Smooth muscle cell (in vitro differentiated cells): ENCODE data around the gene ZNHIT3. TPM values are rescaled to one million over a fixed set of nuclear protein-coding genes. Genes with fewer than 3 reads are reported as not detected.

Experiments used
- DNase-seq: peaks from one replicate; lab custom pipeline; 2025; ENCODE audit not compliant: unreplicated experiment; lab: John Stamatoyannopoulos, UW
- H2AFZ ChIP-seq: fragments of 200-600 bp; sonication (generic); 2 replicates; pipeline ENCODE4 v1.6.0; 2016; ENCODE audit warnings: antibody characterized with exemption, low read depth, mild to moderate bottlenecking
- H3F3A ChIP-seq: fragments of 200-600 bp; sonication (generic); 2 replicates; pipeline ENCODE4 v1.6.0; 2017; ENCODE audit warnings: antibody characterized with exemption, low read depth
- H3K27ac ChIP-seq: fragments of 200-600 bp; sonication (generic); 2 replicates; pipeline ENCODE4 v1.5.1; 2016; ENCODE audit warnings: low read depth, mild to moderate bottlenecking
- H3K27me3 ChIP-seq: fragments of 200-600 bp; sonication (generic); 2 replicates; pipeline ENCODE4 v1.6.1; 2016; ENCODE audit warnings: low read depth, mild to moderate bottlenecking
- H3K36me3 ChIP-seq: fragments of 200-600 bp; sonication (generic); 2 replicates; pipeline ENCODE4 v1.5.1; 2016; ENCODE audit warnings: low read depth
- H3K4me1 ChIP-seq: fragments of 200-600 bp; sonication (generic); 2 replicates; pipeline ENCODE4 v1.5.1; 2016; ENCODE audit warnings: low read depth
- H3K4me2 ChIP-seq: fragments of 200-600 bp; sonication (generic); 2 replicates; pipeline ENCODE4 v1.6.0; 2016; ENCODE audit warnings: mild to moderate bottlenecking
- H3K4me3 ChIP-seq: fragments of 200-600 bp; sonication (generic); 2 replicates; pipeline ENCODE4 v1.5.1; 2016; ENCODE audit warnings: mild to moderate bottlenecking
- H3K79me2 ChIP-seq: fragments of 200-600 bp; sonication (generic); 2 replicates; pipeline ENCODE4 v1.6.0; 2016; ENCODE audit warnings: low read depth, mild to moderate bottlenecking
- H3K9ac ChIP-seq: fragments of 200-600 bp; sonication (generic); 2 replicates; pipeline ENCODE4 v1.6.0; 2016; ENCODE audit warnings: low read depth
- H3K9me3 ChIP-seq: fragments of 200-600 bp; sonication (generic); replicated peaks from 2 replicates; pipeline ENCODE4 v1.5.1; 2016; ENCODE audit warnings: low read depth
- H4K20me1 ChIP-seq: fragments of 200-600 bp; sonication (generic); 2 replicates; pipeline ENCODE4 v1.6.0; 2016; ENCODE audit warnings: low read depth
- WGBS: methylation state at CpG from one replicate; pipeline ENCODE4 v1.1.7; 2016; ENCODE audit warnings: low lambda C conversion rate; 5-methylcytosine and 5-hydroxymethylcytosine counted together
- polyA plus RNA-seq: library from polyadenylated mRNA; unstranded; fragments of >200 nt; fragmentation: Nextera tagmentation; extraction: Ambion mirVana; gene quantifications from 2 replicates; pipeline ENCODE4 v1.2.1, GENCODE V29; 2016
- total RNA-seq: library from RNA; depleted of rRNA; stranded (reverse); fragments of >200 nt; gene quantifications from 2 replicates; pipeline ENCODE4 v1.2.3, GENCODE V29; 2014
- TF ChIP-seq, protein P1 (sequence below): fragments of 200-600 bp; sonication (generic); IDR thresholded peaks from 2 replicates; pipeline ENCODE4 v1.5.1; 2017; ENCODE audit warnings: borderline replicate concordance, mild to moderate bottlenecking, antibody characterized with exemption; ENCODE audit not compliant: insufficient read depth, poor library complexity, severe bottlenecking

ZNHIT3 gene
- total and polyA plus RNA-seq, 2 experiments from 2014 or later: 34.2 to 47.7 TPM

GRCh38 chr17:36469733-36470132, 16.7 kb upstream of the ZNHIT3 start:
- Histone ChIP-seq H3K27ac (no peak overlapping the region), H3F3A (no peaks in the 10 kb centered on the region), H3K27me3 (peaks cover 60% of the 10 kb centered on the region), H3K4me2 (no peak overlapping the region), H3K4me3 (no peak overlapping the region), H3K36me3 (no peaks in the 10 kb centered on the region), H3K4me1 (no peaks in the 10 kb centered on the region), H4K20me1 (no peaks in the 10 kb centered on the region), H3K9ac (no peak overlapping the region), H2AFZ (no peak overlapping the region), H3K9me3 (no peaks in the 10 kb centered on the region), H3K79me2 (no peaks in the 10 kb centered on the region)
- no peak for DNase-seq
- TF ChIP-seq, protein P1, sequence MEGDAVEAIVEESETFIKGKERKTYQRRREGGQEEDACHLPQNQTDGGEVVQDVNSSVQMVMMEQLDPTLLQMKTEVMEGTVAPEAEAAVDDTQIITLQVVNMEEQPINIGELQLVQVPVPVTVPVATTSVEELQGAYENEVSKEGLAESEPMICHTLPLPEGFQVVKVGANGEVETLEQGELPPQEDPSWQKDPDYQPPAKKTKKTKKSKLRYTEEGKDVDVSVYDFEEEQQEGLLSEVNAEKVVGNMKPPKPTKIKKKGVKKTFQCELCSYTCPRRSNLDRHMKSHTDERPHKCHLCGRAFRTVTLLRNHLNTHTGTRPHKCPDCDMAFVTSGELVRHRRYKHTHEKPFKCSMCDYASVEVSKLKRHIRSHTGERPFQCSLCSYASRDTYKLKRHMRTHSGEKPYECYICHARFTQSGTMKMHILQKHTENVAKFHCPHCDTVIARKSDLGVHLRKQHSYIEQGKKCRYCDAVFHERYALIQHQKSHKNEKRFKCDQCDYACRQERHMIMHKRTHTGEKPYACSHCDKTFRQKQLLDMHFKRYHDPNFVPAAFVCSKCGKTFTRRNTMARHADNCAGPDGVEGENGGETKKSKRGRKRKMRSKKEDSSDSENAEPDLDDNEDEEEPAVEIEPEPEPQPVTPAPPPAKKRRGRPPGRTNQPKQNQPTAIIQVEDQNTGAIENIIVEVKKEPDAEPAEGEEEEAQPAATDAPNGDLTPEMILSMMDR: no peak
- 60% methylated on average over 7 of the region's 7 CpGs for WGBS

- DNase-seq: no peak
- H3K27me3 ChIP-seq: peaks cover 60% of the 10 kb centered on the region
- H3K79me2 ChIP-seq: no peaks in the 10 kb centered on the region
- H3K9ac ChIP-seq: no peak overlapping the region
- H4K20me1 ChIP-seq: no peaks in the 10 kb centered on the region
- TF ChIP-seq, protein P1: no peak
- no peak overlapping the region for H3K4me3 ChIP-seq
- H3F3A ChIP-seq: no peaks in the 10 kb centered on the region
- H3K27ac ChIP-seq: no peak overlapping the region
- no peaks in the 10 kb centered on the region for H3K36me3 ChIP-seq
- no peak overlapping the region for H3K4me2 ChIP-seq
- H2AFZ ChIP-seq: no peak overlapping the region
- no peaks in the 10 kb centered on the region for H3K4me1 ChIP-seq
- no peaks in the 10 kb centered on the region for H3K9me3 ChIP-seq
Observed at GRCh38 chr17:36470499-36470898, 16.0 kb upstream of the ZNHIT3 start.

GRCh38 chr17:36474571-36474970, 11.9 kb upstream of the ZNHIT3 start:
- no peak for DNase-seq
- Histone ChIP-seq H3K4me3 (no peak overlapping the region), H3K27me3 (peaks cover 73% of the 10 kb centered on the region), H3K4me2 (no peak overlapping the region), H3K27ac (no peak overlapping the region), H3K79me2 (no peaks in the 10 kb centered on the region), H4K20me1 (no peaks in the 10 kb centered on the region), H3K4me1 (no peaks in the 10 kb centered on the region), H3K9me3 (no peaks in the 10 kb centered on the region), H2AFZ (no peak overlapping the region), H3K9ac (no peak overlapping the region), H3K36me3 (no peaks in the 10 kb centered on the region), H3F3A (no peaks in the 10 kb centered on the region)
- TF ChIP-seq, protein P1: no peak
- 83% methylated on average over 7 of the region's 7 CpGs for WGBS

- H3K27me3 ChIP-seq: peaks cover 71% of the 10 kb centered on the region
- no peaks in the 10 kb centered on the region for H4K20me1 ChIP-seq
- no peaks in the 10 kb centered on the region for H3K79me2 ChIP-seq
- H3F3A ChIP-seq: no peaks in the 10 kb centered on the region
- no peak overlapping the region for H3K4me2 ChIP-seq
- no peak overlapping the region for H3K4me3 ChIP-seq
- no peak overlapping the region for H3K9ac ChIP-seq
- H3K4me1 ChIP-seq: no peaks in the 10 kb centered on the region
- no peaks in the 10 kb centered on the region for H3K9me3 ChIP-seq
- H2AFZ ChIP-seq: no peak overlapping the region
- H3K36me3 ChIP-seq: no peaks in the 10 kb centered on the region
- TF ChIP-seq, protein P1: no peak
- 79% methylated on average over 4 of the region's 4 CpGs for WGBS
- no peak overlapping the region for H3K27ac ChIP-seq
- no peak for DNase-seq
Observed at GRCh38 chr17:36475346-36475970, 11.0 kb upstream of the ZNHIT3 start.
